MCF 10A (cell line): ENCODE data around the gene NECAP2. TPM values are rescaled to one million over a fixed set of nuclear protein-coding genes. Genes with fewer than 3 reads are reported as not detected.
A peak's percentile ranks its signal among the peaks of the same experiment; 100 is the strongest.

ENCODE experiments used
- BruUV-seq: library from RNA; stranded (reverse); fragments of 400-500 nt; replicated peaks from 2 replicates; lab custom pipeline; 2021; lab: Mats Ljungman, UMichigan
- CTCF ChIA-PET: fragments of 300-600 bp; sonication (Branson Sonifier 250); formaldehyde crosslinking; extraction: SDS; loops from one replicate; lab custom pipeline; 2021; ENCODE audit warnings: antibody characterized with exemption, inconsistent platforms; lab: Yijun Ruan, JAX
- POLR2A ChIA-PET: fragments of 300-600, 350-650 bp; sonication (Branson Sonifier 250); formaldehyde crosslinking; extraction: SDS; loops from one replicate; lab custom pipeline; 2020; ENCODE audit warnings: antibody characterized with exemption, inconsistent platforms; lab: Yijun Ruan, JAX
- DNase-seq: peaks from one replicate; pipeline ENCODE4 v3.0.0-alpha.2; 2018; ENCODE audit not compliant: unreplicated experiment
- H3K27ac Mint-ChIP-seq: one replicate; pipeline ENCODE4 v1.8.0; 2022; ENCODE audit warnings: mild to moderate bottlenecking, low read depth, mixed read lengths; ENCODE audit not compliant: unreplicated experiment
- H3K27me3 Mint-ChIP-seq: one replicate; pipeline ENCODE4 v1.8.0; 2022; ENCODE audit warnings: mixed read lengths; ENCODE audit not compliant: insufficient read depth, unreplicated experiment
- H3K36me3 Mint-ChIP-seq: one replicate; pipeline ENCODE4 v1.8.0; 2022; ENCODE audit warnings: mild to moderate bottlenecking, moderate library complexity, mixed read lengths; ENCODE audit not compliant: insufficient read depth, unreplicated experiment
- H3K4me1 Mint-ChIP-seq: one replicate; pipeline ENCODE4 v1.8.0; 2022; ENCODE audit warnings: mixed read lengths; ENCODE audit not compliant: insufficient read depth, unreplicated experiment
- H3K4me3 Mint-ChIP-seq: one replicate; pipeline ENCODE4 v1.8.0; 2022; ENCODE audit warnings: mild to moderate bottlenecking, moderate library complexity, mixed read lengths; ENCODE audit not compliant: unreplicated experiment
- H3K9me3 Mint-ChIP-seq: one replicate; pipeline ENCODE4 v1.8.0; 2022; ENCODE audit warnings: mixed read lengths; ENCODE audit not compliant: unreplicated experiment
- CTCF ChIP-seq: fragments of 200-600 bp; IDR thresholded peaks from one replicate; pipeline ENCODE4 v1.8.0; 2022; ENCODE audit warnings: antibody characterized with exemption, mild to moderate bottlenecking; ENCODE audit not compliant: unreplicated experiment
- intact Hi-C: fragments of 100-400 bp; cut with micrococcal nuclease; formaldehyde crosslinking; loops from 2 replicates; pipeline ENCODE4 v1.14.1; 2022
- total RNA-seq: library from RNA; stranded (reverse); gene quantifications from 2 replicates; pipeline ENCODE4 v1.2.3, GENCODE V29; 2022

Gene NECAP2
- total RNA-seq, 1 experiment from 2014 or later: 34.1 TPM

- no peak for DNase-seq
- peaks cover 20% of the 10 kb centered on the region for H3K4me1 Mint-ChIP-seq
- CTCF ChIA-PET: no interaction called here
- no peaks in the 10 kb centered on the region for H3K9me3 Mint-ChIP-seq
- peak overlapping the region; percentile 88 for H3K27ac Mint-ChIP-seq
- no peaks in the 10 kb centered on the region for H3K27me3 Mint-ChIP-seq
- H3K36me3 Mint-ChIP-seq: peaks cover 35% of the 10 kb centered on the region
- H3K4me3 Mint-ChIP-seq: no peak overlapping the region
- no TSS peak for BruUV-seq
- intact Hi-C loops: no loop called here
- POLR2A ChIA-PET: interaction anchor here (0.6 to 1.9 kb wide), 6 partner anchors 10 to 1006 kb away, joined by 3 to 17 read pairs (median 6); partner anchors contain the start of genes FBXO42, NECAP2 and SZRD1
- no peak for TF ChIP-seq CTCF
Measured at GRCh38 chr1:16397120-16397519, 43.4 kb upstream of the NECAP2 start.

- CTCF ChIA-PET: no interaction called here
- H3K27me3 Mint-ChIP-seq: no peaks in the 10 kb centered on the region
- H3K27ac Mint-ChIP-seq: no peak overlapping the region
- intact Hi-C loops: no loop called here
- H3K4me3 Mint-ChIP-seq: no peak overlapping the region
- no TSS peak for BruUV-seq
- DNase-seq: no peak
- H3K9me3 Mint-ChIP-seq: no peaks in the 10 kb centered on the region
- H3K4me1 Mint-ChIP-seq: peaks cover 10% of the 10 kb centered on the region
- POLR2A ChIA-PET: interaction anchor here (0.8 to 1.3 kb wide), 2 partner anchors 12 to 46 kb away, joined by 3 read pairs; partner anchors contain the start of gene FBXO42
- H3K36me3 Mint-ChIP-seq: peaks cover 35% of the 10 kb centered on the region
- no peak for TF ChIP-seq CTCF
Measured at GRCh38 chr1:16398371-16398953, 42.1 kb upstream of the NECAP2 start.

- H3K36me3 Mint-ChIP-seq: peaks cover 14% of the 10 kb centered on the region
- CTCF ChIA-PET: interaction anchor here (1.2 kb wide), 1 partner anchor 37 kb away, joined by 3 read pairs; no protein-coding TSS in a partner anchor
- no peaks in the 10 kb centered on the region for H3K27me3 Mint-ChIP-seq
- TF ChIP-seq CTCF: no peak
- no peak overlapping the region for H3K27ac Mint-ChIP-seq
- H3K4me1 Mint-ChIP-seq: no peaks in the 10 kb centered on the region
- no peaks in the 10 kb centered on the region for H3K9me3 Mint-ChIP-seq
- POLR2A ChIA-PET: no interaction called here
- intact Hi-C loops: no loop called here
- BruUV-seq: no TSS peak
- DNase-seq: no peak
- no peak overlapping the region for H3K4me3 Mint-ChIP-seq
Measured at GRCh38 chr1:16402742-16403141, 37.8 kb upstream of the NECAP2 start.

GRCh38 chr1:16405441-16405840 is 35.1 kb upstream of the NECAP2 start:
- BruUV-seq: no TSS peak
- Mint-ChIP-seq H3K4me3 (no peak overlapping the region), H3K36me3 (no peaks in the 10 kb centered on the region), H3K4me1 (no peaks in the 10 kb centered on the region), H3K27ac (no peak overlapping the region), H3K27me3 (no peaks in the 10 kb centered on the region), H3K9me3 (no peaks in the 10 kb centered on the region)
- intact Hi-C loops: no loop called here
- no peak for DNase-seq
- CTCF ChIA-PET: interaction anchor here (1.1 kb wide), 1 partner anchor 35 kb away, joined by 4 read pairs; the partner anchor contains the start of gene NECAP2
- POLR2A ChIA-PET: no interaction called here
- no peak for TF ChIP-seq CTCF
